GM19328 (cell line): Measurements from ENCODE around the gene FSIP1.

Experiments
- ATAC-seq: cut with Tn5 transposase; IDR thresholded peaks from one replicate; pipeline ENCODE4 v1.9.1; 2021; ENCODE audit warnings: mild to moderate bottlenecking, moderate library complexity; ENCODE audit not compliant: unreplicated experiment

FSIP1 gene

DNA sequence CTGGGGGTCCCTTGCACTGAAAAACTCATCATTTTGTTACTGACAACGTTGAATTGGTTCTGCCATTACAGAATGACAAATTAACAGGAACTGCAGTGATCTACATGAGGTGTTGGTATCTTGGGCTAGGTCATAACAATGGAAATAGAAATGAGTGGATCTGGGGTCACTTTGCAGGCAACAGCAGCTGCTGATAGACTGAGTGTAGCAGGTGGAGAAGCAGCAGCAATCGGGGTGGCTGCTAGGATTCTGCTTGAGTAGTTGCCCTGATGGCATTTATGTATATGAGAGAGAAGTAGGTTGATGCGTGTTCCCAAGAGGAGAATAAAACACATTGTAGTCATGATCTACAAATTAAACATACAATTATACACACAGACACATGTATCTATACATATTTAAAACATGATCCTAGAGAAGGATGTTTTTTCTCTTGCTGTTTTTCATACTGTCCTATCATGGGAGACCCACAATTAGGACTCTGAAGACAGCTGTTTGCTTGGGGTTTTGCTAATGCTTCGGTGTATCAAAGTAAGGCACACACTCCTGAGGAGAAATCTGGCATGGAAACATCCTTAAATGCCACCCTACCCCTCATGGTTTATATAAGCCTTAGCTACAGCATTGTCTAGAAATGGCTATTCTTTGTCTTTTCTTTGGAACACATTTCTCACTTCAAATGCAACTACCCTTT, 217.5 kb downstream of the FSIP1 start:
- ATAC-seq: no peak

DNA sequence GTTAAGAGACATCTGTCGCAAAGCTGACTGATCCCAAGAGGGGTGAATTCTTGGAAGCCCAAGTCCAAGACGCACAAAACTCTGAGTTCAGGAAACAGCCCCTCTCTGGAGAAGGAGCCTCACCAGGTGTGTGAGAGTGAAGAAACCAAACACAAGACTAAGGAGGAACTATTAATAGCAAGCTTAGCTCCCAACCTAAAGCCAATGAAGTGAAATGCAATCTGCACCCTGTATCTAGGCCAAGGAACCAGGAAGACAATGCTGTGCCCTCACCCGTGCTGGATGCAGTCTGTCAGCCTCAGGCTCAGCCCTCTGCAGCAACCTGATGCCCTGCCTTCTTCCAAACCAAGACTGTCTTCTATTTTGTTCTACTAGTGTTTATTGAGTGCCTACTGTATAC, 224.2 kb downstream of the FSIP1 start:
- no peak for ATAC-seq

DNA sequence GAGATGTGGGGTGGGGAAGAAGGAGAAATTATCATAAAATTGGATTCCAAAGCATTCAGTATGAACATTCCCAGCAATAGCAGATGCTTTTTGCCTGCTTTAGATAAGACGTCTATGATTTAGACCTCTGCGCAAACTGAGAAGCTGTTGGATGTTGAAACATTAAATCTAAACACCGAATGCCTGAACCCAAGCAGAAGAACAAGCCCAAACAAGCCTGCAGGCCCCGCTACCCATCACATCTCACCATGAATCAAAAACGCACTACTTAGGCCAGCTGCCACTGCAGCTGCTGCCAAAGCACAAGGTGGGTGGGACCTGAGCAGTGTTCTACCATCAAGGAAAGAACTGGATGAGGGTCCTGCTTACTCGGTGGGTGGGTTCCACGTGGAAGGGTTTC, 226.2 kb downstream of the FSIP1 start:
- no peak for ATAC-seq

DNA sequence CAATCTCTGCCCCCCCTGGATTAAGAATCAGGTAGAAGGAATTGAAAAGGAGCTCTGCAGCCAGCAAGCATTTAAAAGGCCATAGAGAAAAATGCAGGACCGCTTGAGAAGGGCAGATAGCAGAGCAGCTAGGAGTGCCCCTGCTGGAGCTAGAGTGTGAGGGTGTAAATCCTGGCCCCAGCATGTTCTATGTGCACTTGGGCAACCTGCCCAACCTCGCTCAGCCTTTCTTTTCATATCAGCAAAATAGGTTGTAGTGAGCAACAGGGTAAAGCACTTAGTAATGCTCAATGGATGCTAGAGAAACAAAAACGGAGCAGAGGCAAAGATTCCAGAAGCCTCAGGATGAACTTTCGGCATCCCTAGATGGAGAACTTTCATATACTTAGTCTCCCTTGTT, 226.8 kb downstream of the FSIP1 start:
- no peak for ATAC-seq

DNA sequence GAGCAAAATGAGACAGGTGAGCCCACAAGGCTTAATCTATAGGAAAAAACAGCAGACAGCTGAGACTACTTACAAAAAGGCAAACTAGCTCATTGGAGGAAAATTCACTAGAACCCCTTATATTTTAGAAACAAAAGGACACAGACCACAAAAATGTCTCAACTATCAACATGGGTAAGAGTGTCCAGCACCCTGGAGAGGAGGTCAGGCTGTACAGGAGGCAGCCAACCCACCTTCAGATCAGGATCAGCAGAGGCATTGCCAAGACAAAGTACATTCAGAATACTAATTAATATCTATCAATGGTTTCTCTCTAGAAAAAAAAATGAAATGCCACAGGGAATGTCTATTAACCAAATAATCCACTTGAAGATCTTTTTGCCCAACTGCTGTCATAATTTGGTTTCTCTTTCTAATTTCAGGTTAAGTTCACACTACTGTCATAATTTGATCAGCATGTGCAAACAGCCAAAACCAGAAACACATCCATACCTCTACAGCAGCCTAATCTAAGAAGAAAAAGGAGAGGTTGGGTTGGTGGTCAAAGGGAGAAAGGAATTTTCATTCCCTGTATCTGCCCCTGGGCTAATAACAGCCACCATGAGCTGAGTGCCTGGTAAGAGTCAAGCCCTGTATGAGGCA, 227.8 kb downstream of the FSIP1 start:
- ATAC-seq: no peak

DNA sequence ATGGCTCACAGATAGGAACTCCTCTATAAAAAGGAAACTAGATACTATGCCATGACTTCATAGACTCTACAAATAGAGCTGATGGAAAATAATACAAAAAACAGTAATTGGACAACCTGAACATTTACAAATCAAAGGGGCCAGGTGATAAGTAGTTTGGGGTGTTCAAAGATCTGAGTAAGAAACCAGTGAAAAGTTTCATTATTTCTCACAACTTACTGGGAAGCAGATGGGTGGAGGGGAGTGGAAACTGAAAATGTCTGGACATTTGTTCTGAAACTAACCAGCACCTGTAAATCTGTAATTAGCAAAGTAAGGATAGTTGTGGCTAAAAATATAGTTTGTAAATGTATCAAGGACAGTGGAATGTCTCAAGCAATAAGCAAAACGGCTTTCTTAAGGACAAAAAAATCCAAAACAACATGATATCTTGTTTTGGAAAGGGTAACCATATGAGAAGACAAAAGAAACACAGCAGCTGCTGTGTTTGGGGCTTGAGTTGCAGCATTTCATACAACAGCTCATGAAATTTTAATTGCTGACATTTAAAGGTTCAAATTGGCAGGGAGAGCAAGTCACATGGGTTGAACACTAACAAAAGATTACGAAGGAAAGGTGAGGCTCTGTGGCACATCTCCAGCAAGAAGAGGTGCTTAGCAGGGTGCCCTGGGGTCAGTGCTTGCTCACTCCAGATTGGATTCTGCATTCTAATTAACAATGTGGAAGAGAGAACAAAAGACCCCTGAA, 228.5 kb downstream of the FSIP1 start:
- ATAC-seq: no peak

DNA sequence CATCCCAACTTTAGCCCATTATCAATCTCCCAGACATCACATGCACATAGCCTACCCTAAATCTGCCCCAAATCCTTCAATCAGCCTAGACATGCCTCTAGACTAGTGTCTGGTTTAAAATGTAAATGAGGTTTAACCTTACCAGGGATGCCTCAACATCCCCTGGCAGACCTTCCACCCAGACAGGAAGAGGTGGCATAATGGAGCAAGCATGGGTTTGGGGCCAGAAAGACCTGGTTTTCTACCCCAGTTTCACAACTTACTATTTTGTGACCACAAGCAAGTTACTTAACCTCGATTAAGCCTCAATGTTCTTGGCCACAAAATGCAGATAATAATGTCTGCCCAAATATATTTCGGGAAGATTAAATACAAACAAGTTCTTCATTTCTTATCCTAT, 230.1 kb downstream of the FSIP1 start:
- no peak for ATAC-seq

DNA sequence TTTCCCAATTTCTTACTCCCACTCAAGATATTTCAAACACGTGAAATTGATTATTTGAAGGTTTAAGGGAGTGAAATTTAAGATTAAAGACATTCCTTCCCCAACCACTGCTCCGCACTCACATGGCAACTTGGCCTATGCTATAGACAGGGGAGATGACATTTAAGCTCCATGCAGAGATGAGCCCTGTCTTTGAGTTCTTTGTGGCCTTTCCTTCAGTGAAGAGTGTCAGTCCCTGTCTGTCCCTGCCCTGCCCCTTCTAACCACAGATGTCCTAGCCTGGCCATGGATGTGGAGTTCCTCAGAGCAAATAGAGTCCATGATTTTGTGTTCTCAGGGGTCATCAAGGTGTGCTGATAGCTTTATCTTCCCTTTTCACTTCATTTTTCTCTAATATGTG, 231.2 kb downstream of the FSIP1 start:
- ATAC-seq: no peak
